GM18951 (cell line): ENCODE measurements around the gene RPS2.
"Not testable (repeated sequence)": the region's sequence is repeated elsewhere in the genome, so short reads cannot be mapped to it uniquely, and the experiment has no call there.

ENCODE experiments used
- POLR2A ChIP-seq: IDR thresholded peaks from 4 replicates; pipeline ENCODE4 v1.6.1; 2011; ENCODE audit warnings: mild to moderate bottlenecking; ENCODE audit not compliant: insufficient read length, insufficient read depth; ENCODE audit errors: extremely low read depth
- in situ Hi-C: fragments of 300-500 bp; cut with MboI; formaldehyde crosslinking; loops from one replicate; pipeline ENCODE4 v1.12.0; 2022; ENCODE audit warnings: low sequenced_read_pairs, mixed read lengths, inconsistent platforms; ENCODE audit not compliant: unreplicated experiment

RPS2 gene

DNA sequence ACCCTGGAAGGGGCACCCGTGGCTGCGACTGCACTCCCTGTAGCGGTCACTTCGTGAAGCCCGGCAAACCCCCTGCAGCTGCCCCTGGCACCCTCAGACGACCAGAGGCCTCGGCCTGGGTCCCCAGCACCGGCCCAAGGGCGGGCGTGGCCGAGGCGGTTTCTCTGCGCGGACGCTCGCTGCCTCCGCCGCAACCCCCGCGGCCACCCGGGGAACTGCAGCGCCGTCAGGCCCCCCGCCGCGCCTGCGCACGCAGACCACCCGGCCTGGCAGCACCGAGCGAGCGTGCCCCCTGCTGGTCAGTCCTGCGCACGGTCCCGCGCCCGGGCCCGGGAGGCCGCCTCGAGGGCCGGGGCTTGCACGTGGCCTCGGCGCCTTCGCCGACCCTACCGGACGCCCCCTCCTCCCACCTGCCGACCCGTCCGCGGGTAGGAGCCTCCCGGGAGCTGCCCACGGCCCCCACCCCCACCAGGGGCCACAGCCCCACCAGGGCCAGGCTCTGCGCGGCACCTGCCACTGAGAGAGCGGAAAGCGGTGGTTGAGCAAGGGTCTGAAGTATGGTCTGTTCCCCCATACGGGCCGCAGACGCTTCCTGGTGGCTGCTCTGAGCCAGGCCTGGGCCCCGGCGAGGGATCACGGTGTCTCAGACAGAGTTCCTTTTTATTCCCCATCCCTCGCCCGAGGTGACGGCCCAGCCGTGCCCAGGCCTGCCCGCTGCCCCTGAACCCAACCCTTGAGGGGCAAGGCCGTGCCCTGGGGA lies 34.9 kb downstream of the RPS2 start:
- peak; percentile 20 for TF ChIP-seq POLR2A
- in situ Hi-C loops, result no loop called here

DNA sequence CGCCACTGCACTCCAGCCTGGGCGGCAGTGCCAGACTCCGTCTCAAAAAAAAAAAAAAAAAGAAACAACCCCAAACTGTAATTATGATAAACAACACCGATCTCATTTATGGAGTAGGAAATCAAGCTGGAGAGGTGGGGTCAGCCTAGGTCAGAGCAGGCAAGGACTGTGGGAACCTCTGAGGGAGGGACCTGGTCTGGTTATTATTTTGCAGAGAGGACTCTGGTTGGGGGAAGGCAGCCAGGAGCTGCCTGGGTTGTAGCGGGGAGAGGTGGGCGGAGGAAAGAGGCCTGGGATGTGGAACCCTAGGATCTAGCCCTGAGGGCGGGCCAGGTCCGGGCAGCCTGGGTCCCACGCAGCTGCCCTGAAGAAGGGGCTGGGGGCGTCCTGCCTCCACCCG lies 35.5 kb downstream of the RPS2 start:
- no peak for TF ChIP-seq POLR2A
- in situ Hi-C loops, result no loop called here

DNA sequence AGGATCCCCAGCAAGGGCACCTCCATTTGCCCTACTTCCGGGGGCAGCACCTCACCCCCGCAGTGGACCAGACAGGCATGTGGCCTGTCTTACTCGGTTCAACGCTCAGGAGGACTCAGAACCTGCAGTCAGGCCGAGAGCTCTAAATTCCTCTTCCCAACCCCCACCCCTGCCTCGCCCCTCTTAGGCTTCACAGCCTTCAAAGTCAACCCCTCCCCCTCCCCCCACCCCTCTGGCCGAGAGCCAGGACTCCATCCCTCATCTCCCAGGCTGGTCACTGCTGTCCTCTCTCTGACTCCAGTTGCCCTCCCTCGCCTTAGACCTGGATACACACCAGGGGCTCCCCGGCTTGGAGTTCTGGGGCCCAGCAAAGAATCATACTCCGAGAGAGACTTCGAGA lies 38.4 kb downstream of the RPS2 start:
- in situ Hi-C loops, result no loop called here
- TF ChIP-seq POLR2A, result no peak

GRCh38 chr16:1924095-1924494 lies 40.5 kb downstream of the RPS2 start:
- TF ChIP-seq POLR2A, result no peak
- in situ Hi-C loops, result no loop called here

- no peak for TF ChIP-seq POLR2A
- in situ Hi-C loops, result no loop called here
Observed at GRCh38 chr16:1923299-1924034, 41.2 kb downstream of the RPS2 start.

DNA sequence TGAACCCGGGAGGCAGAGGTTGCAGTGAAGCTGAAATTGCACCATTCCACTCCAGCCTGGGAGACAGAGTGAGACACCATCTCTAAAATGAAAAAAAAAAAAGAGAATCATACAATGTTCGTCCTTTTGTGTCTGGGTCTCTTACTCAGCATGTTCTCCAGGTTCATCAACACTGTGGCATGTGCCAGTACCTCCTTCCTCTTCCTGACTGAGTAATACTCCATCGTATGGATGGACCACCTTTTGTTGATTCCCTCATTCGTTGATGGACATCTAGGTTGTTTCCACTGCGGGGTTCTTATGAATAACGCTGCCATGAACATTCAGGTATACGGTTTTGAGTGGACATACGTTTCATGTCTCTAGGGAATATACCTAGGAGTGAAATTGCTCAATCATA lies 42.3 kb downstream of the RPS2 start:
- in situ Hi-C loops, result no loop called here
- no peak for TF ChIP-seq POLR2A

GRCh38 chr16:1920727-1921171 lies 43.9 kb downstream of the RPS2 start:
- no peak for TF ChIP-seq POLR2A
- in situ Hi-C loops, result no loop called here

DNA sequence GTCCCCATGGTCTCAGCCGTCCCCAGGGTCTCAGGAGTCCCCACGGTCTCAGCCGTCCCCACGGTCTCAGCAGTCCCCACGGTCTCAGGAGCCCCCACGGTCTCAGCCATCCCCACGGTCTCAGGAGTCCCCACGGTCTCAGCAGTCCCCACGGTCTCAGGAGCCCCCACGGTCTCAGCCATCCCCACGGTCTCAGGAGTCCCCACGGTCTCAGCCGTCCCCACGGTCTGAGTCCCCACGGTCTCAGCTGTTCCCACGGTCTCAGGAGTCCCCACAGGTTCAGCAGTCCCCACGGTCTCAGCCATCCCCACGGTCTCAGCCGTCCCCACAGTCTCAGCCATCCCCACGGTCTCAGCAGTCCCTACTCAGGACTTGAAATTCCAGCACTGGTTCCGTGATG lies 44.5 kb downstream of the RPS2 start:
- in situ Hi-C loops, result not testable (repeated sequence)

GRCh38 chr16:1919327-1919998 lies 45.2 kb downstream of the RPS2 start:
- in situ Hi-C loops, result no loop called here
- no peak for TF ChIP-seq POLR2A

DNA sequence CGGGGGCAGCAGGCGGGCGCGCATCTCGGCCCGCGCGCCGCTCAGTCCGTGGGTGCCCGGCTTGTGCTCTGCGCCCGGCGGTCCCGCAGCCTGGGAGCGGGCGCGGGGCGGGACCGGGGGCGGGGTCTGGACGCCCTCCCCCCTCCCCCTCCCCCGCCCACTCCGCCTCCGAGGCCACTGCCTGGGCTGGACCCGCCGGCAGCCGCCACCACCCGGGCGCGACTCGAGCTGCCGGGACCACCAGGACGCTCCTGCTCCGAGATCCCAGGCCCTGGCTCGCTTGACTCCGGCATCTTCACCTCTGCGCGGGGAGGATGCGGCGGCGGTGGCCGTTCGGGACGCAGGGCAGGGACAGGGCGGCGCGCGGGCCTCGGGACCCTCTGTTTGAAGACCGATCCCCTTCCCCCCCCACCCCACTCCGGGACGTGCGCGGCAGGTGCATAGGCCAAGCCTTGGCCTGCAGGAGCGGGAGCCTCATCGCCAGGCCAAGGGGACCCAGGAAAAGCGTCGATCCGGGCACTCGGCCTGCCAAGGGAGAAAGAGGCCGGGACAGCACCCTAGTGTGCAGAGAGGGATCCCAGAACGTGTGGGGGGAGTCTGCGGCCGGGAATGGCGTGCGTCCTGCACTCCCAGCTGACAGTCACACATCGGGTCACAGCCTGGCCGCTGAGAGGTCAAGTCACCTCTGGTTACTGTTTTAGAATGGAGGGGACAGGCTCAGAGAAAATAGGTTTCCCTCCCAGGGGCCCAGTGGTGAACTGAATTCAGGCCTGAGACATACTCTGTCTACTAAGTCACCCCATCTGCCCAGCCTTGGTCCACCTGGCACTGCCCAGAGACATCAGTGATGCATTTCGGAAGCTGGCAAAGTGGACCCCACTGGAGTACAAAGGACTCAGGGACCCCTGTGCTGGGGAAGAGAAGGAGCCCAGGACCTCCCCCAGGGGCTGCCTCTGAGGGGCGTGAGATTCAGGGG lies 46.0 kb downstream of the RPS2 start, which contains the start of gene HS3ST6:
TSS of gene HS3ST6 (minus strand) at position 65 of the 976 bp plus-strand sequence. CDS start 92 bp downstream, outside the sequence.
- in situ Hi-C loops, result no loop called here
- TF ChIP-seq POLR2A, result no peak

- TF ChIP-seq POLR2A, result no peak
- in situ Hi-C loops, result no loop called here
Observed at GRCh38 chr16:1917665-1918350, 46.8 kb downstream of the RPS2 start.

DNA sequence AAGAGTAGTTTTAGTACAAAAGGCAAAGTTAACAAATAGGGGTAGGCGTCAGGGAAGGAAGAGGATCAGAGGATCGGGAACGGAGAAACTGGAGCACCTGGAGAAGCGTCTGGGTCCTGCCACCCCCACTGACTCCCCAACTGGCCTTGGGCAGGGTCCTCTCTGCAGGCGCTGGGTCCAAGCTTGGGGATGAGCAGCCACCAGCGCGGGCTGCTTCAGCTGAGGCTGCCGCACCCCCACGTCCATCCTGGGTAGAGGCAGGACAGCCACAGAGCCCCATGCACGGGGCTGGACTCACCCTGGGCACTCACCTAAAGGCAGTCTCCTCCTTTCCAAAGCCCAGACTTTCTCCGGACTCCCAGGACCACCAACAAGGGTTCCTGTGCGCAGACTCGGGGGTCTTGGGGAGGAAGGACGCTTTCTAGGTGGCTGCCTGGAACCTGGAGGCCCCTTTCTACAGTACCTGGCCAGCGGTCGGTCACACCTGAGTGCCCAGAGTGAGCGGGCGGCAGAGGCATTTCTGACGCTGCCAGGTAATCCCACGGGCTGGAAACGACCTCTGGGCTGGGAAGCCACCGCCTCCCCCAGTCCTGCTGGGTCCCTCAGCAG lies 47.5 kb downstream of the RPS2 start:
- in situ Hi-C loops, result no loop called here
- no peak for TF ChIP-seq POLR2A
